ENCODE results near the gene TBC1D5.
A peak's percentile ranks its signal among the peaks of the same experiment; 100 is the strongest.
"Not testable (repeated sequence)": the region's sequence is repeated elsewhere in the genome, so short reads cannot be mapped to it uniquely, and the experiment has no call there.

The TBC1D5 gene

DNA sequence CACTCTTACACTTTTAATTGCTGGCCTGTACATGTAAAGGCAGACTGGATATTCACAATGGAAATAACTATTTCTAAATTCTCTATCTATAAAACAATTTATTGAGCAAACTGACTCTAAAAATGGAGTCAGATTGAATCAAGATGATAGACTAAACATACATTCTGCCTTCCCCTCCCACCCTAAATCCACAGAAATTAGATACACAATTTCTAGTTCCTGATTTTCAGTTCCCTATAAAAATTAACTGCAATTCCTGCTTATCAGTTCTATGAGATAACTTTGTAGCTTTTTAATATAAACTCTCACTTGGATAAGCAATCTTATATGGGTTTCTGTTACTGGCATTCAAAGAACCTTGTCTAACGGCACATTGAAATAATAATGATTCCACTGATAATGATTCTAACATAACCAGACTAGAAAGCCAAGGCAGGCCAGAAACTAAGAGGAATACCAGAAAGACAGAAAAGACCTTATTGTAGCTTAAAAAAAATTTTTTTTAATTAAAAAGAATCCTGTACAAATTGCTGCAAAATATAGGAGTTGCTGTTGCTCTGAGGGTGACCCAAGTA lies 33.1 kb downstream of the TBC1D5 start:
- no peak for DNase-seq (ENCODE audit: low read depth in 3 of 3)

DNA sequence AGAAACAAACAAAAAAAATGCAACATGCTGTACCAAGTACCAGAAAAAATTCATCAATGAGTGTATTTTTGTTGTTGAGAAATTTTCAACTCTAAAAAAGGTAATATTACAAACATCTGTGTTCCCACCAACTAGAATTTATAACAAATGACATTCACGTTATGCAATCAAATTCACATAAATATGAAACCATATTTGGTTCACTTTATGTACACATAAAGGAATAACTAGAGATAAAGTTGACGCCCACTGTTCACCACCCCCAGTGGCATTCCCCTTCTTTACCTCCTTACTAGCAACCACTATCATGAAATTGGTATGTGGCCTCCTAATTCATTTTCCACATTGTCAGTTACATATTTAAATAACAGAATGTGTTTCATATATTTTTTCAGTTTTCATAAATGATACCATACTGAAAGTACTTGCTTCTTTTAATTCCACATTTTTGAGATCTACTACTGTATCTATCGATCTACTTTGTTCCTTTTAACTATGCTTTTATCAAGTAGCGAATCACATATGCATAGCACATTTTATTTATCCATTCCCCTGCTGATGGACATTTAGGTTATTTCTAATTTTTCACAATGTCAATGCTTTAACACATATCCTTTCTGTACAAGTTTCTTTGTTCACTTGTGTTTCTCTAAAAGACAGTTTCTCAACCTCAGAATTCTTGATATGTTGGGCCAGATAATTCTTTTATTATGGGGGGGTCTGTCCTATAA lies 34.5 kb downstream of the TBC1D5 start:
- no peak for DNase-seq (ENCODE audit: low read depth in 3 of 3)

DNA sequence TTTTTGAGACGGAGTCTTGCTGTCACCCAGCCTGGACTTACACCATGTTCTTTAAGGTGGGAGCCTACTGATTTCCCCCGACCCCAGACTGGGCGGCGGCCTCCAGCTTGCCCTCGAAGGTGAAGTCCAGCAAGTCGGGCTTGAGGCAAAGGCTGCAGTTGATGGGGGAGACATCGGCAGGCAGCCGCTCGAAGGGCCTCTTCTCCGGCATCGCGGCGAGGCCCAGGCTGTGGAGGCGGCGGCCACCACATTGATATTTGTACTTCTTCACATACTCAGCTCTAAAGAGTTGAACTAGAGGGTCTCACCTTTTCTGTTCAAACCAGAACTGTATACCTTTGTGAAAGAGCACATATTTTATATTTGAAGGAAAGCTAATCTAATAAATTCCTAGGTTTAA lies 36.4 kb downstream of the TBC1D5 start:
- not testable (repeated sequence) for DNase-seq (ENCODE audit: low read depth in 3 of 3)

DNA sequence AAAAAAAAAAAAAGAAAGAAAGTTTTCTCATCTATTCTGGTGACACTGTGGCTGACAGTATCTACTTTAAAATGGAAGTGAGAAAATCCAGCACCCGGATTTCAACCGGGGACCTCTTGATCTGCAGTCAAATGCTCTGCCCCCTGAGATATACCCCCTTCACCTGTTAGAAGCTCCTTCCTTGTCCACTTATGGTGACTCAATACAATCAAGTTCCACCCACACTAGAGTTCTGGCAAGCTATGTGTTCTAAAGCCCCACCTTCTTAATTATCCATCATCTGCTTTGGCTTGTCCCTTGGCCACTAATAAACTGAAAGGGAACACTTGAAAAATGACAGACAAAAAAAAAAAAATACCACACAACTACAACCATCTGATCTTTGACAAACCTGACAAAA lies 42.6 kb downstream of the TBC1D5 start:
- DNase-seq (ENCODE audit: low read depth in 3 of 3), result not testable (repeated sequence)

DNA sequence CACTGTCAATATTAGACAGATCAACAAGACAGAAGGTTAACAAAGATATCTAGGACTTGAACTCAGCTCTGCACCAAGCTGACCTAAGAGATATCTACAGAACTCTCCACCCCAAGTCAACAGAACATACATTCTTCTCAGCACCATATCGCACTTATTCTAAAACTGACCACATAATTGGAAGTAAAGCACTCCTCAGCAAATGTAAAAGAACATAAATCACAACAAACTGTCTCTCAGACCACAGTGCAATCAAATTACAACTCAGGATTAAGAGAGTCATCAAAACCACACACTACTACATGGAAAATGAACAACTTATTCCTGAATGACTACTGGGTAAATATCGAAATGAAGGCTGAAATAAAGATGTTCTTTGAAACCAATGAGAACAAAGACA lies 46.8 kb downstream of the TBC1D5 start:
- not testable (repeated sequence) for DNase-seq (ENCODE audit: low read depth in 3 of 3)

DNA sequence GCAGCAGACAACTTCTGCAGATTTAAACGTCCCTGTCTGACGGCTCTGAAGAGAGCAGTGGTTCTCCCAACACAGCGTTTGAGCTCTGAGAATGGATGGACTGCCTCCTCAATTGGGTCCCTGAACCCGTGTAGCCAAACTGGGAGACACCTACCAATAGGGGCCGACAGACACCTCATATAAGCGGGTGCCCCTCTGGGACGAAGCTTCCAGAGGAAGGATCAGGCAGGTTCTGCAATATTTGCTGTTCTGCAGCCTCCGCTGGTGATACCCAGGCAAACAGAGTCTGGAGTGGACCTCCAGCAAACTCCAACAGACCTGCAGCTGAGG lies 48.8 kb downstream of the TBC1D5 start:
- DNase-seq (ENCODE audit: low read depth in 3 of 3), result not testable (repeated sequence)

DNA sequence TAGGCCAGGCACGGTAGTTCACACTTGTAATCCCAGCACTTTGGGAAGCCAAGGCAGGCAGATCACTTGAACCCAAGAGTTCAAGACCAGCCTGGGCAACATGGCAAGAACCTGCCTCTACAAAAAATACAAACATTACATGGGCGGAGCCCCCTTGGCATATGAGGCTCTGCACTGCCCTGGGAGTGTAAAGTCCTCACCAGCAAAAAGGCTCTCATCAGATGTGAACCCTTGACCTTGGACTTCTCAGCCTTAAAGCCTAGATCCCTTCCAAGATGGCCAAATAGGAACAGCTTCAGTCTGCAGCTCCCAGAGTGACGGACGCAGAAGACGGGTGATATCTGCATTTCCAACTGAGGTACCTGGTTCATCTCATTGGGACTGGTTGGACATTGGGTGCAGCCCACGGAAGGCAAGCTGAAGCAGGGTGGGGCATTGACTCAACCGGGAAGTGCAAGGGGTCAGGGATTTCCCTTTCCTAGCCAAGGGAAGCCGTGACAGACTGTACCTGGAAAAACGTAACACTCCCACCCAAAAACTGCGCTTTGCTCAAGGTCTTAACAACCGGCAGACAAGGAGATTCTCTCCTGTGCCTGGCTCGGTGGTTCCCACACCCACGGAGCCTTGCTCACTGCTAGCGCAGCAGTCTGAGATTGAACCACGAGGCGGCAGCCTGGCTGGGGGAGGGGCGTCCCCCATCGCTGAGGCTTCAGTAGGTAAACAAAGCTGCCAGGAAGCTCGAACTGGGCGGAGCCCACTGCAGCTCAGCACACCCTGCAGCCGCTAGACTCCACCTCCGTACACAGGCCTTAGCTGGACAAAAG lies 49.4 kb downstream of the TBC1D5 start:
- DNase-seq (ENCODE audit: low read depth in 3 of 3), result peak in 2 of 3 experiments; percentile 8 to 20

DNA sequence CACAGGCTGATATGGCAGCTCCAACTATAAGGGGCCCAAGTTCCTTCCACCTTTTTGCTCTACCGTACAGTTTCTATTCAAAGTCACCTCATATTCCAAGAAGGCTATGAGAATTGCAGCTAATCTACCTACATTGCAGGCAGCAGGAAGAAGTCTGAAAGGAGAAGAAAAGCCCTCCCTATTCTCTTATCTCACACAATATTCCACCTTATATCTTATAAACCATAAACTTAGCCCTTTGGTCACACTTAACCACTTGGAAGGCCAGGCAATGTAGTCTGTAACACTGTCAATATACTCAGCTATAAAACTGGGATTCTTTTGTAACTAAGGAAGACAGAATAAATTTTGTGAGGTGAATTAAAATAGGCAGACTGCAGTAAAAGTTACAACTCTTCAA lies 54.9 kb downstream of the TBC1D5 start:
- no peak for DNase-seq (ENCODE audit: low read depth in 3 of 3)

DNA sequence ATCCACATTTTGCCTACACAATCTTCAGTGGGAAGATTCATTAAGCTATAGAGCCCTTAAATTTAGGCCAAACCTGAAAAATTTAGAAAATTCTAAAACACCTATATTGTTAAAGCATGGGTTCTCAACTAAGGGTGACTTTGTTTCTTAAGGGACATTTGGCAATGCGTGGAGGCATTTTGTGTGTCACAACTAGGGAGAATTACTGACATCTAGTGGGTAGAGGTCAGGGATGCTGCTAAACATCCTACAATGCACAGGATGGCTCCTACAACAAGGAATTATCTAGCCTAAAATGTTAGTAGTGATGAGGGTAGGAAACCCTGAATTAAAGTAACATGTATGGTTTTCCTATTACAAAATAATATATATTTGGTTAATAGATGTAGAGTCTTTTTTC lies 55.8 kb downstream of the TBC1D5 start:
- DNase-seq (ENCODE audit: low read depth in 3 of 3), result no peak

DNA sequence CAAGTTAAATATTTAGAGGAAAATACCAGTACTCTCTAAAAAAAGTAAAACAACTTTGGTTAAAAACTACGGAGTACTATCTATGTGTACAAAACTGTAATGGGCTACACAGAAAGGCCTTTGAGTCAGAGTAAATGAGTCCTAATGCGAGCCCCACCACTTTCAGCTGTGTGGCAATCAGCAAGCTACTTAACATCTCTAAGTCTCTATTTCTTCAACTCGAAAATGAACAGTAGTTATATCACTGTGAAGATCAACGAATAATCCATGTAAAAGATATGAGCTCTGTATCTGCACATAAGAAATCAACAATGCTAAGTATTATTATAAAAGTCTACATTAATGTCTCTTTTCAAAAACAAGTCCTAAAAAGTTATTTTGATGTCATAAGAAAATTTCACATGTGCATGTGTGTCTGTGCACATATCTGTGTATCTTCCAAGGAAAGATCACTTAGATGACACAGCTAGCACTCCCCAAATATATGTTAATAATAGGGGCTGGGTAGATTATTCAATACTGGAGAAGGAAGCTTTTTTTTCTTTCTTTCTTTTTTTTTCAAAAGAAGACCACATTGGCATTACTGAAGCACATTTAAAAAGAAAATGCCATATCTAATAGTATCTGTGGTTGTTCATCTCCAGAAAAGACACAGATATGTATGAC lies 58.8 kb downstream of the TBC1D5 start:
- no peak for DNase-seq (ENCODE audit: low read depth in 3 of 3)

DNA sequence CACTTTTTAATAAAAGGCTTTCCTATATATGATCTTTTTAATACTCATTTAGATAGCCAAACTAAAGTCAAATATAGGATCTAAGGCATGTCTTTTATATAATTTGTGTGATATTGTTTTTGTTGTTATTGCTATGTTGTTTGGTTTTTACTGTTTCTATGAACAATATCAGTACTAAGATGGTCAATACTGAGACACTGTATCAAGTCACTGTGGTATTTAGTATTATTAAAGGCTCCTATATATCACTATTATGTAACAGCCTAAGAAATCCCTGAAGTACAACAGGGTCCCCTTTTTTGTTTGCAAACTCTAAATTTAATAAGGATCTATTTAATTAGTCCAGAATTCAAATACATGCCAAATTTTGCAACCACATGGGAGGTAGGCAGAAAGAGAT lies 61.9 kb downstream of the TBC1D5 start:
- DNase-seq (ENCODE audit: low read depth in 3 of 3), result no peak

DNA sequence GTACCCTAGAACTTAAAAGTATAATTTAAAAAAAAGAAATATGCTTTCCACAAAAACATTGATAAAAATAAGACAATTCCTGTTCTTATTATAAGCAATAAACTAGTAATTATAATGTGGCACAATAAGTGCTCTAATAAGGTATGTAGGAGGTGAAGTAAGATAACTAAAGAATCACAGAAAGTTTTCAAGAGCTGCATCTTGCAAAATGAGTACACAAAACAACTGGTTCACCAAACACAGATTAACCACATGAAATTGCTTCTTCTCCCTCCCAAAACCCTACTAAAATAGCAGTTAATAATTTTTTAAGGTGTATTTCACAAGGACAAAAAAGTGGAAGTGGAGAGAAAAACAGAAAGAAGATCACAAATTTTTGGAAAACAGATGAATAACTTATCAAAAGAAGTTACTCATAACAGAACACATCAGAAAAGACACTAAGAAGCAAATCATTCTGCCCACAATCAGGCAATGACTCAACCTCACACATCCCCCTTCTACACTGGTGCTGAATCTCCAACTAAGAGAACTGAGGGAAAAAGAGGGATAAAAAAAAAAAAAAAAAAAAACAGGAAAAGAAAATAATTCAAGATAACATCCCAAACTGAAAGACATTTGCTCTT lies 64.2 kb downstream of the TBC1D5 start:
- no peak for DNase-seq (ENCODE audit: low read depth in 3 of 3)

DNA sequence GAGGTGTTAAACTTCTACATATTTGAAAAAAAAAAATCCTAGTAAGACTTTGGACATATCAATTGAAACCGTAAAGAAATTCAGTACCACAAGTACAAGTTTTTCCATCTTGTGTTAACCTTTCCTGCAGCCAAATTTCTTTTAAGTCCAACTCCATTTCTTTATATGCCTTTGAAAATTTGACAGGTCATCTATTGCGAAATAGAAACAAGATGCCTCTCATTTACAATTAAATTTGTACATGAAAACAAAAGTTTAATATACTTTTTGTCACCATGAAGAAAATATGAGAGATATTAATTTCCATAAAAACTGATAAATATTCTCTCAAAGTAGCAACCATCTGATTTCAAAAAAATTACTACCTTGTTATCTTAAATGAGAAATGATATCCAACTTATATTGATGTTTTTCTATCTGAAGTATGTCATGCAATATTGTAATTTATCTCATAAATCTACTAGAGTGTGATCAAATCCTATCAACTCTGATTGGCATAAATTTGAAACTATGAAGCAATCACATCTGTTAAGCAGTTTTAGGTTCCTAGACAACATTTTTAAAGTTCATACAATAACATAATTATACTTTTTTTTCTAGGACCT lies 68.2 kb downstream of the TBC1D5 start:
- DNase-seq (ENCODE audit: low read depth in 3 of 3), result no peak

DNA sequence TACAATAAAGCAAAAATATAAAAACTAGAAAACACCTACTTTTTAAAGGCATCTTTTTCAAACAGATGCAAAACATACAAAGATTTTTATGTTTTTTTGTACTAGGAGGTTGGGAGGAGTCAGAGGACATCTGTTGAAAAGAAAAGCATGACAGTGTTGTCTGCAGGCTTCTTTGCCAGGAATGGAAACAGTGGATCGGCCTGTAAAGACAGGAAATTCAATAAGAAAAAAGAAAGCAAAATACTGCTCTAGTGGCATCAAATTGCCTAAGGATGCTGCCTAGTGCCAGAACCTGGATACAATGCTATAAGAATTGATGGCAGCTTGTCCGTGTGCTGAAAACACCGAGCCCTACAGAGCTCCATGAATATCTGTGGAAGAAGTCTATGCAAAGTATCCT lies 69.9 kb downstream of the TBC1D5 start:
- DNase-seq (ENCODE audit: low read depth in 3 of 3), result no peak

DNA sequence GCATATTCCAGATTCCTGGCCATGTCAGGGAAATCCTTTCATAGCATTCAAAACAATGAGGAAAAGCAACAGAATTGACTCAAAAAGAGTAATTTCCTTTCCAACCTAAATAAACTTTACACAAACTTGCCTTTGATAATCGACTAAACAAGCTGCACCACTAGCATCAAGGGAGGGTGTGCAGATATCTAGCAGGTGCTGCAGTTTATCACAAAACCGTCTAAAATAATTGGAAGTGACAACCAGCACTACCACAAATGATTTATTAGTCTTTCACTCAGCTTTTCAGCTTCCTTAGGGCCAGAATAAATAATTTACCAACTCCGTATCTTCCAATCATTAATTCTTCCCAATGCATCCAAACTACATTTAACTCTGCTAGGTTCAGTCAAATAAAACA lies 71.7 kb downstream of the TBC1D5 start:
- DNase-seq (ENCODE audit: low read depth in 3 of 3), result no peak

DNA sequence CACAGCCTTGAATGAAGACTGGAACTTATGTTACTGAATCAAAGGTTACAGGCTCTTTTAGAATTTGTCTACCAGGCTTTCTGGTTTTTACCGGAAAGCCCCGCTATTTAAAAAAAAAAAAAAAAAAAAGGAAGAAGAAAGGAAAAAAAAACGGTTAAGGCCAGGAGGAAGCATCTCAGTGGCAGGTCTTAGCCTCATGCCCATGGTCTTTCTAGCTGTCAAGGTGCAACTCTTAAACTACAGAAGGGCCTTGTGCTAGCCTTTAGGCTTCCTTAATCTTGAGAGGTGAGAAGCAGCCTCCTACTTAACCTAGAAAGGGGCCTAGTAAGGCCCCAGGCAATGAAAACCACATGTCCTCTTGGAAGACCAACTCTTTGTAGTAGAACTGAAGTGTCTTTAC lies 77.5 kb downstream of the TBC1D5 start:
- no peak for DNase-seq (ENCODE audit: low read depth in 3 of 3)

DNA sequence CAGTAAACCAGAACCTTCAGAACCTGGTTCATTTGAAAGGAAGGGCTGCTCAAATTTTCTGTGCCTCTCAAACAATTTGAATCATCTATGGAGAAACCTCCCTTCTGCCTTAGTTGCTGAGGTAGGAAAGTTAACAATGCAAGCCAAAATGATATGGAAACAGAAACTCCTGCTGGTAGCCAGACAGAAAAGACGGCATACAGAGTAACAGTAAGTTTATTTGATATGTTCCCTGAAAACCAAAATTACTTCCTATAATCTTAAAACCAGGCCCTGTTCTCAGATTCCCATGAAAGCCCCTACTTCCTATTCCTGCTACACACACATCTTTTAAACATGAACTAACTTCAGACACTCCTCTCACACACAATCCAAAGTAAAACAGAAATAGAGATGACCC lies 86.2 kb downstream of the TBC1D5 start:
- no peak for DNase-seq (ENCODE audit: low read depth in 3 of 3)

DNA sequence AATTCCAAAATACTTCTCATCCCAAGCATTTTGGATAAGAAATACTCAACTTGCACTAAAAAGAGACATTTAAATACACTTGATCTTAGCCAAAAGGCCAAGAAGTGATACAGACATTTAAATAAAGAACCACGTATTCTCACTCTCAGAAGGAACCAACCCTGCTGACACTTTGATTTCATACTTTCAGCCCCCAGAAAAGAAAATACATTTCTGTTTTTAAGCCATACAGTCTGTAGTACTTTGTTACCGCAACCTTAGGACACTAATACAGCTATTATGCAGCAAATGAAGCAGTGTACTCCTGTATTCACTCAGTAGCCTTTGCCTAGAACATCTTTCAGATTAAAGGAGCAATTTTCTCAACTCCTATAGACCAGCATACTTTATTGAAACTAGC lies 86.7 kb downstream of the TBC1D5 start:
- no peak for DNase-seq (ENCODE audit: low read depth in 3 of 3)

DNA sequence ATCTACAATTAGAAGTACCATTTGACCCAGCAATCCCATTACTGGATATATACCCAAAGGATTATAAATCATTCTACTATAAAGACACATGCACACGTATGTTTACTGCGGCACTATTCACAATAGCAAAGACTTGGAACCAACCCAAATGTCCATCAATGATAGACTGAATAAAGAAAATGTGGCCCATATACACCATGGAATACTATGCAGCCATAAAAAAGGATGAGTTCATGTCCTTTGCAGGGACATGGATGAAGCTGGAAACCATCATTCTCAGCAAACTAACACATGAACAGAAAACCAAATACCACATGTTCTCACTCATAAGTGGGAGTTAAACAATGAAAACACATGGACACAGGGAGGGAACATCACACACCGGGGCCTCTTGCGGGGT lies 92.7 kb downstream of the TBC1D5 start:
- DNase-seq (ENCODE audit: low read depth in 3 of 3), result not testable (repeated sequence)

DNA sequence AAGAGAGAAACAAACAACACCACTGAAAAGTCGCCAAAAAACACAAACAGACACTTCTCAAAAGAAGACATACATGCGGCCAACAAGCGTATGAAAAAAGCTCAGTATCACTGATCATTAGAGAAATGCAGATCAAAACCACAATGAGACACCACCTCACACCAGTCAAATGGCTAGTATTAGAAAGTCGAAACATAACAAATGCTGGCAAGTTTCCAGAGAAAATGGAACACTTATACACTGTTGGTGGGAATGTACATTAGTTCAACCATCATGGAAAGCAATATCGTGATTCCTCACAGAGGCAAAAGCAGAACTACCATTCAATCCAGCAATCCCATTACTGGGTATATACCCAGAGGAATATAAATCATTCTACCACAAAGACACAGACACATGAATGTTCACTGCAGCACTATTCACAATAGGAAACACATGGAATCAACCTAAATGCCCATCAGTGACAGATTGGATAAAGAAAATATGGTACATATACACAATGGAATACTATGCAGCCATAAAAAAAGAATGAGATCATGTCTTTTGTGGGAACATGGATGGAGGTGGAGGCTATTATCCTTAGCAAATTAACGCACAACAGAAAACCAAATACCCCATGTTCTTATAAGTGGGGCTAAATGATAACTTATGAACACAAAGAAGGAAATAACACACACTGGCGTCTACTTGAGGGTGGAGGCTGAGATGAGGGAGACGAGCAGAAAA lies 93.6 kb downstream of the TBC1D5 start:
- not testable (repeated sequence) for DNase-seq (ENCODE audit: low read depth in 3 of 3)

Data from stimulated activated CD4-positive, alpha-beta T cell treated with anti-CD3 and anti-CD28 coated beads, TNF-alpha, amount 100 ng/mL, for 4 hours (primary cell).